NOMO-1 (cell line): Measurements from ENCODE around the gene ABTB1.

ENCODE experiments used
- DNase-seq, 2 experiments: peaks; one replicate each; lab custom pipeline; 2025; ENCODE audit not compliant: unreplicated experiment in 2 of 2; lab: John Stamatoyannopoulos, UW

Gene ABTB1

DNA sequence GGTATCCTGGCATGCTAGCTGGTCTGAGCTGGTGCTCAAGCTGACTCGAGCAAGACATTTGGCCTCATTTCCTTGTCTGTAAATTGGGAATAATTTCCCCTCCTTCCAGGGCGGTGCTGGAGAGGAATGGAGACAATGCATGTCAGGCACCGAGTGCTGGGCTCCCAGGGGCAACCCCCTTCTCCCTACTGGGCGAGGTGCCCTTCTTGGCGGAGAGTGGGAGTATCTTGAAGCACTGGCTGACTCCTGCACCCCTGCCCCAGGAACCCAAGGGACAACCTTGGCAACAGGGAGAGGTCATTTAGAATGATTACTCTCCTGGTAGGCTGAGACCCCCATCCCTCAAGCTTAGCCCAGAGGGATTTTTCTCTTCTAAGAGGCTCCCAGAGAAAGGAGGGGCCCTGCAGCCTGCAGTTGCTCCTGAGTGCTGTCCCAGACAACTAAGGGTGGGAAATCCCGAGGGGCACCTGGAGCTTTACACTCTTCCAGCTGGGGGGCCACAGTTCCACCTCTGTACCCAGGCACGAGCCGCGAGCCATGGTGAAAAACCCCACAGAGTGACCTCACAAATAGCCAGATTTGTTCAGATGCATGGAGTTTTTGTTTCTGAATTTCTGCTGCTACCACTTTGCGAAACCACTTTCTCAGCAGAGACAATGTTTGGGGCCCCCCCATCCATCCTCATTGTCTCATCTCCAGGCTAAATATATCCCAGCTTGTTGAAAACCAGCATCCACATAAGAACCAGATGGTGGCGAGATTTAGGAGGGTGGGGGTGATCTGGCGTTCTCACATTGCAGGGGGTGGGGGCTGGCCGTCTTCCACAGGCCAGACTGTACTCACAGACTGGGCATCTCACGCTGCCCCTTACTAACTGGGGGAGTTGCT is 44.8 kb downstream of the ABTB1 start:
- DNase-seq = no peak

DNA sequence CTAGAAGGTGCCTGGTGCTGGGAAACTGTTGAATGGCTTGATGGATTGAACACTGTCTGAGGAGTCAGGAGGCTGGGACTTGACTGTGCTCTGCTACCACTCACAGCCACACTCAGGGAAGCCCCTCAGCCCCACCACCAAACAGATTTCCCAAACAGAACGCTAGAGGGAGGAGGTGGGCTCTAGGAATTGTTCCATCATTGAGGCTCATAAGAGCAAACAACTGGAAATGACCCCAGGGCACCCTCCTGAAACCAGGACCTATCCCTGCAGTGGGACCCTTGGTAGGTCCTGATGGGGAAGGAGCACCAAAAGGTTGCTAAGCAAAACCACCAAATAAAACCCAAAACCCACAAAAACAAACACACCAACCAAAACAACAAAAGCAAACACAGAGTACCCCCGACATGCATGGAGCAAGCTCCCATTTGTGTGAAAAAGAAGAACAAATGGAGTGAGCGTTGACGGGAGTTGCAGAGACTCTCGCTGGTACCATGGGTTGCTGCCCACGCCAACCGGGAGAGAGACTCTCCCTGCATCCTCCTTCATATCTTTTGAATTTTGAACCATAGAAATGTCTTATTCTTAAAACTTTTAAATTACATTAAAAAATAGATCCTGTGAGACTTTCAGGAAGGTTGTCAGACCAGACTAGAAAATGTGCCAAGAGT is 45.6 kb downstream of the ABTB1 start:
- no peak for DNase-seq

DNA sequence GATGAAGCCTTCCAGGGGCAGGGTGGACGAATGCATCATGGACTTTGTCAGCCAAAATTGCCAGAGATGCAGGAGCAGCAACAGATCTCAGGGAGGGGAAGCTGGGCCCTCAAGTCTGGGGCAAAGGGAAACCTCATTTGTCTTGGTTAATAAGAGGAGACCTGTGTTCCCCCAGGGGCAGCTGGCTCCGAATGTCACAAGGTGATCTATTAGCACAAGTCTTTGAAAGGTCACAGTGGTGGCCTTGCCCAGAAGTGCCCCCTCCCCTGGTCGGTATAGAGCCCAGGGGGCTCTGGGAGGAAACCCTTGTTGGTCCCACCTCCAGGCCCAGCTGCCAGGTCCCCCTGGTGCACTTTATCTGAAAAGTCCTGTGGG is 46.2 kb downstream of the ABTB1 start:
- DNase-seq = no peak

DNA sequence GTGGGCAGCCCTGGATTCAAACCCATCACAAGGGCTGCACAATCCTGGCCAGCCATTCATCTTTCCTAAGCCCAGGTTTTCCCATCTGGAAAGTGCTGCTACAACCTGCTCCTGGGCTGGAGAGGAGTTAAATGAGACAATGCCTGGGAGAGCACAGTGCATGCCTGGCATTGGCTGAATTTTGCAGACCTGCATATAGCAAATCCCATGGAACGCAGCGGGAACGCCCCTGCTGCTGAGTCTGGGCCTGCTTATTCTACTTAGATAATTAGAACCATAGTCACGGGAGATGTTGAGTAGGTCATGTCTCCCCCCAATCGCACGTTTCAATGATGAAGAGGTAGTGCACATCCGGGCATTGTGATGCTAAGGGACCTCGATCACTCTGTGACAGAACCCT is 46.6 kb downstream of the ABTB1 start:
- no peak for DNase-seq

DNA sequence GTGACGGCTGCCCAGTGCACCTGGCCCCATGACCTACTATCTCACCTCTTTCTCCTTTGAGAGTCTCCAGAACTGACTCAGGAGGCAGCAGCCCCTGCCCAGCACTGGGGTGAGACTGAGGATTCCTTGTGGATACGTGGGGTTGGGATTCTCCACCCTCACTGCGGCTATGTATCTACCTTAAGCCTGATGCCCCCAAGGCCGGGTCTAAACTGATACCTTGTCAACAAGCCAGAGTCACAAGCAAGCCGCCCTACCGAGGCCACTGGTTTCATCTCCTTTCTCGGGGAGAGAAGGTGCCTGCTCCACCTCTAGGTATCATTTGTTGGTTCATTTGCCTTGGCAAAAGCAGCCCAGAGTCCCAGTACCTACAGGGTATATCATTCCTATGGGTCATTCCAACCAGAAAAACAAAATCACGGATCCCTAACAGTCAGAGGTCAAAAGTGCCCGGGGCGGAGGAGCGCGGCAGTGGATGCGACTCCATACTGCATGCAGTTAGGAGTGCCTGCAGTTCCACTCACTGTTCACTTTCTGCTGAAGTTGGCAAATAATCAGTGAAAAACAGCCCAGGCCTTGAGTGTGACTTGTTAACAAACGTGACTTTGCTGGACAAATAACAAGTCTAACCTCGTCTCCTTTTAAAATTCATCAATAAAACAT is 47.5 kb downstream of the ABTB1 start:
- DNase-seq = no peak

DNA sequence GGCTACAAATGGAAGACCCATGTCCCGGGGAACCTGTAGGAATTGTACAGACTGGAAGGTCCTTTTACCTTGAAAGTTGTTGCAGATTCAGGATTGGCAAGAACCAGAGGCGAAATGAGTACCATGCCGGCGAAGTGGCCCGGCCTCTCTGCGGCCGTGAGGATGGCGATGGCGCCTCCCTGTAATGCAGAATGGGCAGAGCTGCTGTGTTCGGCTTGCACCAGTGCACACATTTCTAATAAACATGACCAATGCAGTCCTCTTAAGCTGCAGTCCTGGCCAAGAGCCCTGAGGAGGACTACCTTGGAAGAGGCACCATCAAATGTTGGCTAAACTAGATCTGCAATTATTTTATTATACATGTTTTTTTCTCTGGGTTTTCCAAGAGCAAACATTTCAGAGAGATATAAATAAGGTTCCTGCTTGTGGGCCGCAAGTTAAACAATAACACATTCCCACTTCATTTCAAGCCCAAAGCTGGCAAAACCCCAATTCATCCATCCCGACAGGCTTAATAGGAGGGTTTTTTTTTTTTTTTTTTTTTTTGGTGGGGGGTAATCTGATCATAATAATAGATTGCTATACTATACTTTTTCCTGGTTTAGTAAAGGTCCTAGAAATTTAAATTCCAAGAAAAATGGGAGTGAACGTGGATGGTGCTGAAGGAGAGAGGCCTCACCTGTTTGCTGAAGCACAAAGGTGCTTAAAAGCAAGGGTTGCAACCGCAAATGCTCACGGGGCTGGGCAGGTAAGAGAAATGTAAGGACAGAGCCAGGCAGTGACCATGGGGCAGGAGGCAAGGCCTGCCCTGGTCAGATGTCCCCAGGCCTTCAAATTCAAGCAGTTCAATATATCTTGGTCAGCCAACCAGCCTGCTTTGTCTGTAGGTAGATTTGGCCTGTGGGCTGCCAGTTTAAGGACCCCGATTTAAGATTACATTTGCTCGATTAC is 48.5 kb downstream of the ABTB1 start:
- DNase-seq = no peak

DNA sequence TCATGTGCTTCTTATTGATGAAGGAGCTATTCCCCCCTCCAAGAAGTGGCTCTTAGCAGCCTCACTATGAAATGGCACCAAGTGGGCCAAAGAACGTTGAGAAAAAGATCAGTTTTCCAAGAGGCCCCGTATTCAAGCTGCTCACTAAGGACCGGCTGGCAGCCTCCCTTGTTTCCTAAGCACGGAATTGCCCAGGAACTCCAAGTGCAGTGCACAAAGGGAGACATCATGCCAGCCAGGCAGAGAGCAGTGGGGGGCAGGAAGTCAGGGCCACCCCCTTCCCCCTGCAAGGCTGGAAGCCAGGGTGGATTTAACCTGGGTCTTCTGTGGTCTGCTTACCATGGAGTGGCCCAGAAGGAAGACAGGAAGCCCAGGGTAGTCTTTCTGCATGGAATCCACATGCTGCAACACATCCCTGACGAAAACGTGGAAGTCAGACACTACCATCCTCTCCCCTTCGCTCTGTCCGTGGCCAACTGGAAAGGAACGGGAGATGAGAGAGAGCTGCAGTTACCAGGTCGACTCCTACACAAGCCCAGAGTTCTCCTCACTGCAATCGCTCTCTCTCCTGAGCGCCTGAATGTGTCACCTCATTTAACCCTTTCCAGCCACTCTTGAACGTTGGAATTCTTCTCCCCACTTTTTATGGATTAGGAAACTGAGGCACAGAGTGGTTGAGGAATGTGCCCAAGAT is 49.5 kb downstream of the ABTB1 start:
- no peak for DNase-seq

DNA sequence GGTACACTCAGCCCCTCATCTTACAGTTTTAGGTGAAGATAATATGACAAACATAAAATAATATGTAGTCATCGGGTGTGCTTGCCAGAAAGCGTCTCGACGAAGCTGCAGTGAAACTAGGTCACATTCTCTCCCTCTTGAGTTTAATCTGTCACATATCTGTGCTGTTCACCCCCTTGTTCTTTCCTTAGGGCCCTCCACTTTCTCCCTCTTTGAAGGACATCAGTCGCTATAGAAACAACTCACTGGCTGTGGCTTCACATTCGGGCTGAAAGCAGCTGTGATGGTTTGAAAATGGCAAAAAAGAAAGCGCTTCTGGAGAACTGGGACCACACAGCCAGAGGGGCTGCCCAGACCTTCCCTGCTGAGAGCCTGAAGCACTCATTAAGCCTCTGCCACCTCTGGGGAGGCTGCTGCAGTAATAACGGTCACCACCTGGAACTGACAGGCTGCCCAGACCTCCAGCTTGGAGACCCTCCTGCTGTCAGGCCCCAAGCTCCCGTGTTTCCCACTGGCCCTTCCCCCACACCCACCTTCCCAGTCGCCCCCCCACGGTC is 50.3 kb downstream of the ABTB1 start:
- no peak for DNase-seq

DNA sequence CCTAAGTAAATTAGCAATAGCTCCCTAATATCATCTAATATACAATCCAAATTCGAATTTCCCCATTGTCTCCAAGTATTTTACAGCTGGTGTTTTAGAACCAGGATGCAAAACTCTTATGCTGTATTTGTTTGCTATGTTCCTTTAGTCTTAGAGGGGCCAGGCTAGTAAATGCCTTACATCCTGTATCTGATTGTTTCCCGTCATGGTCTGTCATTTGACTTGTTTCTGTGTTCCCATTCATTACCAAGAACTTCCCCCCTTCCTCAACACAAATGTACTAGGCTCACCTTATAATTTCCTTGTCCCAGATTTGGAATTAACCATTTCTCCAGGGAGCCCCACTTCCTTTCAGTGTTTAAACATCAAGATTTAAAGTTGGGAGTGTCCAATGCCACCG is 54.1 kb downstream of the ABTB1 start:
- DNase-seq = no peak

DNA sequence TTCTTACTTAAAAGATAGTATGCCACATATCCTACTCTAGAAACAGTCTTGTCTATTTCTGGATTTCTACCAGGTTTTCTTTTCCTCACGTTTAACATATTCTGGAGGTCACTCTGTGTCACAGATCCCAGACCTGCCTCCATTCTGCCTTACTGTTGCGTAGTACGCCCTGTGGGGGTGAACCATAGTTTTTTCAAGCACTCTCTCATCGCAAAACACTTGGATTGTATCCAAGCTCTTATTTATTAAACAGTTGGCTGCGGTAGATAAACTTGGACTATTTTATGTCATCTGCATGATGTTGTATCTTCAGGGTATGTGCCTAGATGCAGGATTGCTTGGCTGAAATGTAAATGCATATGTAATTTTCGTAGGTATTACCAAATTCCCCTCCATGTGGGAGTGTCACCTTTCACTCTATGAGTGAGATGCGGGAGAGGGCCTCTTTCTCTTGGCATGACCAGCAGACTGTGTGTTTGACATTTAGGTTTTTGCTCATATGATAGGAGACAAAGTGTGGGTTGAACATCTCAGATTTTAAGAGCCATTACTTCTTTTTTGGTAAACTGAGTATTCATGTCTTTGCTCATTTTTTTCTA is 55.8 kb downstream of the ABTB1 start:
- no peak for DNase-seq

DNA sequence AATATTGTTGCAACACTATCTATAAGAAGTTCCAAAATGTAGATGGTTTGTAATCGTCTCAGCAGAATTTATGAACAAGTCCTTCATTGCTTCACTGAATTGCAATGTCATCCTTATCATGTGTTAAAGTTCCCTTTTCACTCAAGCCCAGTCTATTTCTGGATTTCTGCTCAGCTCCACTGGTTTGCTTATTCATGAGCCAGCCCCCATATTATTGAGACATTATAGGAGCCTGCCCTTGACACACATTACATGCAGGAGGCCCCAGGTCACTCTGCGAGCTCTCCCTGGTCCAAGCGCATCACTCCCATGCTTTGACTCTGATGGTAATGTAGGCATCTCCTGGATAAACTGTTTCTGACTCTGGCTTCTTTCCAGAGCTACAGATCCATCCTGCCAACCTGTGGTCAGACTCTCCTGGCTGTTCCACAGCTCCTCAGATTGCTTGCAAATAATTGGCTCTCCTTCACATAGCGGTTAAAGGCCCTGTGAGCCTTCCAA is 56.9 kb downstream of the ABTB1 start:
- peak; percentile 95 to 100 for DNase-seq

DNA sequence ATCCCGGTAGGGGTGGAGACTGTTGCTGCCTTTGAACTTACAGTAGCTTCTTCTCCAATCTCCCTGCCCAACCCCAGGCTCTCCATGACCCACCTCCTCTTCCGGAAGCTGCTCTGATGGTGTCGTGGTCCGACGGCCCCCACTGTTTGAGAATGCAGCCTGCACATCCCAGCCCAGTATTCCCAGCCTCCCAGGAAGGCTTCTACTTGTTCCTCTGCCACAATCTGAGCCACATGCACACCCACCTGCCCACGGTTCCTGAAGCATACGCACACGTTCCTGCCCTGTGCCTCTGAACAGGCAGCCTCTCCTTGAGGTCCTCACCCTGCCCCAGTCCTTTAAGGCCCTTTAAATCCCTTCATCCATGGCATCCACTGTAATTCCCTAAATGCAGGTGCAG is 57.4 kb downstream of the ABTB1 start:
- no peak for DNase-seq
